HG03469 (cell line): Measurements from ENCODE around the gene KIRREL1.

Source experiments
- ATAC-seq: cut with Tn5 transposase; IDR thresholded peaks from one replicate; pipeline ENCODE4 v1.9.1; 2021; ENCODE audit warnings: mild to moderate bottlenecking, moderate library complexity, moderate number of reproducible peaks; ENCODE audit not compliant: unreplicated experiment

The KIRREL1 gene

GRCh38 chr1:158062174-158062573, 68.7 kb downstream of the KIRREL1 start:
- ATAC-seq, result no peak

GRCh38 chr1:158067662-158068061, 74.2 kb downstream of the KIRREL1 start:
- no peak for ATAC-seq

- ATAC-seq, result no peak
Observed at GRCh38 chr1:158068918-158069317, 75.5 kb downstream of the KIRREL1 start.

GRCh38 chr1:158071138-158071537, 77.7 kb downstream of the KIRREL1 start:
- ATAC-seq, result no peak

- ATAC-seq, result no peak
Observed at GRCh38 chr1:158075078-158075477, 81.6 kb downstream of the KIRREL1 start.

GRCh38 chr1:158076441-158076840, 83.0 kb downstream of the KIRREL1 start:
- ATAC-seq, result no peak

- no peak for ATAC-seq
Observed at GRCh38 chr1:158077411-158078256, 84.2 kb downstream of the KIRREL1 start.

- ATAC-seq, result no peak
Observed at GRCh38 chr1:158078569-158079080, 85.2 kb downstream of the KIRREL1 start.

GRCh38 chr1:158080066-158080465, 86.6 kb downstream of the KIRREL1 start:
- ATAC-seq, result no peak

- no peak for ATAC-seq
Observed at GRCh38 chr1:158084336-158084735, 90.9 kb downstream of the KIRREL1 start.

GRCh38 chr1:158084747-158085146, 91.3 kb downstream of the KIRREL1 start:
- ATAC-seq, result no peak

- ATAC-seq, result no peak
Observed at GRCh38 chr1:158087320-158087927, 94.0 kb downstream of the KIRREL1 start.

- no peak for ATAC-seq
Observed at GRCh38 chr1:158089476-158089875, 96.0 kb downstream of the KIRREL1 start.

GRCh38 chr1:158089925-158090637, 96.6 kb downstream of the KIRREL1 start:
- ATAC-seq, result no peak

- ATAC-seq, result no peak
Observed at GRCh38 chr1:158093376-158093775, 99.9 kb downstream of the KIRREL1 start.

- ATAC-seq, result no peak
Observed at GRCh38 chr1:158094571-158094970, 101.1 kb downstream of the KIRREL1 start.

GRCh38 chr1:158095737-158096335, 102.4 kb downstream of the KIRREL1 start:
- ATAC-seq, result no peak

- ATAC-seq, result no peak
Observed at GRCh38 chr1:158098256-158098655, 104.8 kb downstream of the KIRREL1 start.

GRCh38 chr1:158099185-158099584, 105.7 kb downstream of the KIRREL1 start:
- ATAC-seq, result no peak

GRCh38 chr1:158100498-158100897, 107.1 kb downstream of the KIRREL1 start:
- no peak for ATAC-seq

GRCh38 chr1:158101455-158101854, 108.0 kb downstream of the KIRREL1 start:
- no peak for ATAC-seq
